HEK293 (cell line): ENCODE data around the gene JCAD.
A peak's percentile ranks its signal among the peaks of the same experiment; 100 is the strongest.

ENCODE experiments used
- CTCF ChIA-PET: fragments of 350-600 bp; formaldehyde crosslinking; extraction: SDS; loops from one replicate; lab custom pipeline; 2021; ENCODE audit warnings: antibody characterized with exemption; lab: Yijun Ruan, JAX
- POLR2A ChIA-PET: fragments of 300-600 bp; formaldehyde crosslinking; extraction: SDS; loops from one replicate; lab custom pipeline; 2020; ENCODE audit warnings: antibody characterized with exemption, inconsistent platforms; lab: Yijun Ruan, JAX
- H3K27ac ChIP-seq: fragments of 200-500 bp; sonication (Bioruptor generic); 2 replicates; pipeline ENCODE4 v1.5.1; 2014; ENCODE audit warnings: low read depth, low read length, control low read depth, inconsistent platforms; ENCODE audit errors: extremely low read depth
- H3K36me3 ChIP-seq, 2 experiments: fragments of 200-500 bp in 1 of 2; sonication (Bioruptor generic) in 1 of 2; 1 replicate in 1 of 2; 2 replicates in 1 of 2; pipeline ENCODE4 v1.5.1; 2014 to 2017; ENCODE audit warnings: inconsistent platforms in 2 of 2, low read length in 2 of 2; ENCODE audit not compliant: control insufficient read depth in 2 of 2, insufficient read depth in 1 of 2
- H3K4me1 ChIP-seq: fragments of 200-500 bp; sonication (Bioruptor generic); 2 replicates; pipeline ENCODE4 v1.5.1; 2014; ENCODE audit warnings: mild to moderate bottlenecking, low read length, inconsistent platforms; ENCODE audit not compliant: control insufficient read depth, insufficient read depth
- H3K4me3 ChIP-seq: 2 replicates; pipeline ENCODE4 v1.5.1; 2011; ENCODE audit warnings: low read depth, mild to moderate bottlenecking, control low read depth, low read length, moderate library complexity
- H3K9me3 ChIP-seq: fragments of 200-500 bp; sonication (Bioruptor generic); 2 replicates; pipeline ENCODE4 v1.5.1; 2014; ENCODE audit warnings: low read depth, low read length, inconsistent platforms; ENCODE audit not compliant: control insufficient read depth, insufficient read depth
- FEZF1 ChIP-seq: fragments of 450-650 bp; formaldehyde crosslinking; IDR thresholded peaks from 2 replicates; pipeline ENCODE4 v1.5.1; 2016; ENCODE audit warnings: missing biosample characterization, missing genetic modification characterization
- GFI1B ChIP-seq: fragments of 450-650 bp; formaldehyde crosslinking; IDR thresholded peaks from 2 replicates; pipeline ENCODE4 v1.5.1; 2016; ENCODE audit warnings: missing biosample characterization, missing genetic modification characterization
- PRDM1 ChIP-seq: fragments of 450-650 bp; formaldehyde crosslinking; IDR thresholded peaks from 2 replicates; pipeline ENCODE4; 2016; ENCODE audit warnings: missing biosample characterization, missing genetic modification characterization
- PRDM2 ChIP-seq: fragments of 450-650 bp; formaldehyde crosslinking; IDR thresholded peaks from 2 replicates; pipeline ENCODE4 v1.5.1; 2016; ENCODE audit warnings: missing biosample characterization, missing genetic modification characterization, borderline replicate concordance
- SCRT1 ChIP-seq: fragments of 450-650 bp; formaldehyde crosslinking; IDR thresholded peaks from 2 replicates; pipeline ENCODE4 v1.5.1; 2016; ENCODE audit warnings: missing biosample characterization, missing genetic modification characterization, borderline replicate concordance
- SETDB1 ChIP-seq: IDR thresholded peaks from one replicate; pipeline ENCODE4 v1.6.1; 2017; ENCODE audit warnings: mild to moderate bottlenecking, low read length, moderate library complexity, mixed read lengths; ENCODE audit not compliant: insufficient read length
- SP7 ChIP-seq: fragments of 450-650 bp; formaldehyde crosslinking; IDR thresholded peaks from 2 replicates; pipeline ENCODE4 v1.5.1; 2016; ENCODE audit warnings: missing biosample characterization, missing genetic modification characterization
- WT1 ChIP-seq: fragments of 450-650 bp; formaldehyde crosslinking; IDR thresholded peaks from 2 replicates; pipeline ENCODE4 v1.5.1; 2016; ENCODE audit warnings: missing biosample characterization, missing genetic modification characterization
- YY1 ChIP-seq: fragments of 450-650 bp; formaldehyde crosslinking; IDR thresholded peaks from 2 replicates; pipeline ENCODE4 v1.5.1; 2018; ENCODE audit warnings: missing biosample characterization, missing genetic modification characterization
- ZEB2 ChIP-seq: fragments of 450-650 bp; formaldehyde crosslinking; IDR thresholded peaks from 2 replicates; pipeline ENCODE4 v1.5.1; 2016; ENCODE audit warnings: missing biosample characterization, missing genetic modification characterization
- ZNF174 ChIP-seq: fragments of 450-650 bp; formaldehyde crosslinking; IDR thresholded peaks from 2 replicates; pipeline ENCODE4 v1.5.0; 2017; ENCODE audit warnings: missing biosample characterization, mild to moderate bottlenecking, missing genetic modification characterization
- ZNF2 ChIP-seq: fragments of 450-650 bp; formaldehyde crosslinking; IDR thresholded peaks from 2 replicates; pipeline ENCODE4 v1.5.1; 2016; ENCODE audit warnings: missing biosample characterization, missing genetic modification characterization
- ZNF202 ChIP-seq: fragments of 450-650 bp; formaldehyde crosslinking; IDR thresholded peaks from 2 replicates; pipeline ENCODE4 v1.5.1; 2016; ENCODE audit warnings: missing biosample characterization, missing genetic modification characterization, borderline replicate concordance
- ZNF239 ChIP-seq: fragments of 450-650 bp; formaldehyde crosslinking; IDR thresholded peaks from 2 replicates; pipeline ENCODE4 v1.5.1; 2016; ENCODE audit warnings: missing biosample characterization, missing genetic modification characterization
- ZNF37A ChIP-seq: fragments of 450-650 bp; IDR thresholded peaks from 2 replicates; pipeline ENCODE4 v1.5.1; 2018; ENCODE audit warnings: missing biosample characterization, missing genetic modification characterization
- ZNF549 ChIP-seq: fragments of 450-650 bp; IDR thresholded peaks from 2 replicates; pipeline ENCODE4 v1.5.1; 2018; ENCODE audit warnings: missing biosample characterization, missing genetic modification characterization, mild to moderate bottlenecking, inconsistent platforms, moderate library complexity
- ZNF555 ChIP-seq: fragments of 450-650 bp; formaldehyde crosslinking; conservative IDR thresholded peaks from 2 replicates; pipeline ENCODE4 v1.5.1; 2017; ENCODE audit warnings: missing biosample characterization, mild to moderate bottlenecking, missing genetic modification characterization, inconsistent platforms
- ZNF560 ChIP-seq: fragments of 450-650 bp; formaldehyde crosslinking; IDR thresholded peaks from 2 replicates; pipeline ENCODE4 v1.5.1; 2017; ENCODE audit warnings: missing biosample characterization, missing genetic modification characterization, borderline replicate concordance
- ZNF600 ChIP-seq: fragments of 450-650 bp; formaldehyde crosslinking; IDR thresholded peaks from 2 replicates; pipeline ENCODE4 v1.5.1; 2016; ENCODE audit warnings: missing biosample characterization, missing genetic modification characterization
- ZNF791 ChIP-seq: fragments of 450-650 bp; formaldehyde crosslinking; IDR thresholded peaks from 2 replicates; pipeline ENCODE4 v1.5.1; 2016; ENCODE audit warnings: missing biosample characterization, missing genetic modification characterization
- ZNF843 ChIP-seq: fragments of 450-650 bp; formaldehyde crosslinking; IDR thresholded peaks from 2 replicates; pipeline ENCODE4 v1.5.1; 2016; ENCODE audit warnings: missing biosample characterization, missing genetic modification characterization
- ZXDB ChIP-seq: fragments of 450-650 bp; formaldehyde crosslinking; IDR thresholded peaks from 2 replicates; pipeline ENCODE4 v1.5.1; 2016; ENCODE audit warnings: missing biosample characterization, missing genetic modification characterization
- TF ChIP-seq, protein P1 (sequence below): fragments of 450-650 bp; formaldehyde crosslinking; IDR thresholded peaks from 2 replicates; pipeline ENCODE4 v1.5.1; 2016; ENCODE audit warnings: missing biosample characterization, missing genetic modification characterization
- TF ChIP-seq, protein P2 (sequence below): fragments of 450-650 bp; formaldehyde crosslinking; IDR thresholded peaks from 2 replicates; pipeline ENCODE4 v1.5.1; 2017; ENCODE audit warnings: missing biosample characterization, missing genetic modification characterization

JCAD gene

DNA sequence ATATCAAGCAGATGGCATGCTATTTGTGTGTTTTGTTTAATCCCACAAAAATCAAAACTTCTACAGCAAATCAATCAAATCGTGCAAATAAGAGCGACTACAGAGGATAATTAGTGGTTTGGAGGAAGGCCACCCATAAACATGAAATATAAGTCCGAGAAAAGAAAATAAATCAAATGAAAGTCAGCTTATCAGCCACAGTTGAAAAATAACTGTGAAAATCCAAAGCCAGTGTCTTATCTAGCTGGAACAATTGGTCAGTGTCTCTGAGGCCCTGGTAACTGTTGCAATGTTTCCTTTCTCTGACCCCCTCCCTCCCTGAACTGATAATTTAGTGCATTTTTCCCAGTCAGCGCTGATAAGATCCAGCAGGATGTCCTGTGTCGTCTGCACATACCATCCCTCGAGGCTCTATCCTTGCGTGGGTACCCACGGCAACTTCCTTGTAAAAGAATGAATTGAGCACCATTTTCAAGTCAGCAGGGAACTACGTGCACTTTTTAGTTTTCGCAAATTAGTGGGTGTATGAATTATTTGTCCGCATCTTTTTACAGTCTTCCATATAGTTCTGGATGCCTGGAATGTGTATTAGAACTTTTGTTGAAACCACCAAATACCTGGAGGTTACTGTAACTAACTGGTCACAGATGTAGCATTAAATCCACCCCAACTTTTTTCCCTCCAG, 10.8 kb upstream of the JCAD start:
- Histone ChIP-seq H3K36me3 (no peaks in the 10 kb centered on the region), H3K4me1 (peaks cover 8% of the 10 kb centered on the region; the same call in 1 of the 2 replicates), H3K4me3 (no peak overlapping the region), H3K27ac (no peak overlapping the region), H3K9me3 (no peaks in the 10 kb centered on the region)
- no peak for TF ChIP-seq WT1
- no peak for TF ChIP-seq ZNF239 (tag by site-specific recombination)
- no peak for TF ChIP-seq ZNF174 (tag by site-specific recombination)
- peak; percentile 58; the same call in 1 of the 2 replicates for TF ChIP-seq FEZF1 (tag by site-specific recombination)
- TF ChIP-seq YY1 (tag by site-specific recombination), result no peak
- no peak for TF ChIP-seq SETDB1
- TF ChIP-seq ZNF2 (tag by site-specific recombination), result no peak
- no peak for TF ChIP-seq ZNF600
- no peak for TF ChIP-seq ZNF560 (tag by site-specific recombination)
- no peak for TF ChIP-seq PRDM2 (tag by site-specific recombination)
- no peak for TF ChIP-seq PRDM1
- TF ChIP-seq, protein P1, sequence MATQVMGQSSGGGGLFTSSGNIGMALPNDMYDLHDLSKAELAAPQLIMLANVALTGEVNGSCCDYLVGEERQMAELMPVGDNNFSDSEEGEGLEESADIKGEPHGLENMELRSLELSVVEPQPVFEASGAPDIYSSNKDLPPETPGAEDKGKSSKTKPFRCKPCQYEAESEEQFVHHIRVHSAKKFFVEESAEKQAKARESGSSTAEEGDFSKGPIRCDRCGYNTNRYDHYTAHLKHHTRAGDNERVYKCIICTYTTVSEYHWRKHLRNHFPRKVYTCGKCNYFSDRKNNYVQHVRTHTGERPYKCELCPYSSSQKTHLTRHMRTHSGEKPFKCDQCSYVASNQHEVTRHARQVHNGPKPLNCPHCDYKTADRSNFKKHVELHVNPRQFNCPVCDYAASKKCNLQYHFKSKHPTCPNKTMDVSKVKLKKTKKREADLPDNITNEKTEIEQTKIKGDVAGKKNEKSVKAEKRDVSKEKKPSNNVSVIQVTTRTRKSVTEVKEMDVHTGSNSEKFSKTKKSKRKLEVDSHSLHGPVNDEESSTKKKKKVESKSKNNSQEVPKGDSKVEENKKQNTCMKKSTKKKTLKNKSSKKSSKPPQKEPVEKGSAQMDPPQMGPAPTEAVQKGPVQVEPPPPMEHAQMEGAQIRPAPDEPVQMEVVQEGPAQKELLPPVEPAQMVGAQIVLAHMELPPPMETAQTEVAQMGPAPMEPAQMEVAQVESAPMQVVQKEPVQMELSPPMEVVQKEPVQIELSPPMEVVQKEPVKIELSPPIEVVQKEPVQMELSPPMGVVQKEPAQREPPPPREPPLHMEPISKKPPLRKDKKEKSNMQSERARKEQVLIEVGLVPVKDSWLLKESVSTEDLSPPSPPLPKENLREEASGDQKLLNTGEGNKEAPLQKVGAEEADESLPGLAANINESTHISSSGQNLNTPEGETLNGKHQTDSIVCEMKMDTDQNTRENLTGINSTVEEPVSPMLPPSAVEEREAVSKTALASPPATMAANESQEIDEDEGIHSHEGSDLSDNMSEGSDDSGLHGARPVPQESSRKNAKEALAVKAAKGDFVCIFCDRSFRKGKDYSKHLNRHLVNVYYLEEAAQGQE (tag by site-specific recombination), result no peak
- TF ChIP-seq ZEB2, result peak; percentile 34; the same call in 1 of the 2 replicates
- TF ChIP-seq SCRT1, result no peak
- no peak for TF ChIP-seq ZNF37A (tag by site-specific recombination)
- no peak for TF ChIP-seq ZNF549 (tag by site-specific recombination)
- TF ChIP-seq ZNF202 (tag by site-specific recombination), result no peak
- peak; percentile 85 for TF ChIP-seq GFI1B
- no peak for TF ChIP-seq ZNF555 (tag by site-specific recombination)
- 0 out of 2 replicates have a peak, but pooled peaks have one; percentile 19 for TF ChIP-seq ZXDB (tag by site-specific recombination)
- TF ChIP-seq, protein P2, sequence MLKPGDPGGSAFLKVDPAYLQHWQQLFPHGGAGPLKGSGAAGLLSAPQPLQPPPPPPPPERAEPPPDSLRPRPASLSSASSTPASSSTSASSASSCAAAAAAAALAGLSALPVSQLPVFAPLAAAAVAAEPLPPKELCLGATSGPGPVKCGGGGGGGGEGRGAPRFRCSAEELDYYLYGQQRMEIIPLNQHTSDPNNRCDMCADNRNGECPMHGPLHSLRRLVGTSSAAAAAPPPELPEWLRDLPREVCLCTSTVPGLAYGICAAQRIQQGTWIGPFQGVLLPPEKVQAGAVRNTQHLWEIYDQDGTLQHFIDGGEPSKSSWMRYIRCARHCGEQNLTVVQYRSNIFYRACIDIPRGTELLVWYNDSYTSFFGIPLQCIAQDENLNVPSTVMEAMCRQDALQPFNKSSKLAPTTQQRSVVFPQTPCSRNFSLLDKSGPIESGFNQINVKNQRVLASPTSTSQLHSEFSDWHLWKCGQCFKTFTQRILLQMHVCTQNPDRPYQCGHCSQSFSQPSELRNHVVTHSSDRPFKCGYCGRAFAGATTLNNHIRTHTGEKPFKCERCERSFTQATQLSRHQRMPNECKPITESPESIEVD (tag by site-specific recombination), result peak; percentile 44
- TF ChIP-seq ZNF843 (tag by site-specific recombination), result peak; percentile 39; the same call in 1 of the 2 replicates
- no peak for TF ChIP-seq ZNF791
- TF ChIP-seq SP7 (tag by site-specific recombination), result peak; percentile 71
- ChIA-PET CTCF (interaction anchor here (1.1 kb wide), 1 partner anchor 171 kb away, joined by 5 read pairs; no protein-coding TSS in a partner anchor), POLR2A (no interaction called here)
